GM23338 (cell line): ENCODE results near the gene ITGAL.

Experiments used
- CREB1 ChIP-seq: fragments of 250-450 bp; sonication (Bioruptor Pico); IDR thresholded peaks from 2 replicates; pipeline ENCODE4 v1.5.0; 2020; ENCODE audit warnings: low read depth, mild to moderate bottlenecking, moderate library complexity
- EZH2 ChIP-seq: fragments of 200-600 bp; sonication (generic); IDR thresholded peaks from one replicate; pipeline ENCODE4 v1.8.0; 2017; ENCODE audit warnings: antibody characterized with exemption, mild to moderate bottlenecking, low read depth; ENCODE audit not compliant: unreplicated experiment
- EZH2phosphoT487 ChIP-seq: fragments of 200-600 bp; sonication (generic); IDR thresholded peaks from one replicate; pipeline ENCODE4 v1.8.1; 2018; ENCODE audit warnings: antibody characterized with exemption; ENCODE audit not compliant: unreplicated experiment
- JUNB ChIP-seq: IDR thresholded peaks from one replicate; pipeline ENCODE4 v1.6.1; 2016; ENCODE audit warnings: antibody characterized with exemption; ENCODE audit not compliant: unreplicated experiment
- POLR2AphosphoS5 ChIP-seq: IDR thresholded peaks from 2 replicates; pipeline ENCODE4 v1.6.1; 2016; ENCODE audit warnings: antibody characterized with exemption, low read depth
- STAT1 ChIP-seq: IDR thresholded peaks from one replicate; pipeline ENCODE4 v1.6.1; 2016; ENCODE audit warnings: antibody characterized with exemption; ENCODE audit not compliant: unreplicated experiment
- ZNF114 ChIP-seq: fragments of 250-450 bp; sonication (Bioruptor Pico); IDR thresholded peaks from 2 replicates; pipeline ENCODE4 v1.5.0; 2020; ENCODE audit warnings: mild to moderate bottlenecking, moderate library complexity
- ZNF331 ChIP-seq: fragments of 250-450 bp; sonication (Bioruptor Pico); IDR thresholded peaks from 2 replicates; pipeline ENCODE4 v1.5.0; 2020; ENCODE audit warnings: low read depth, mild to moderate bottlenecking, moderate library complexity
- TF ChIP-seq, protein P1 (sequence below), 2 experiments: fragments of 200-600 bp in 1 of 2; sonication (generic) in 1 of 2; conservative IDR thresholded peaks; 2 replicates each; pipeline versions ENCODE4 v1.5.1 to v1.6.1; 2016 to 2017; ENCODE audit warnings: antibody characterized with exemption in 2 of 2, low read depth in 2 of 2, mild to moderate bottlenecking in 2 of 2, moderate library complexity in 1 of 2
- TF ChIP-seq, protein P2 (sequence below): IDR thresholded peaks from one replicate; pipeline ENCODE4 v1.6.1; 2018; ENCODE audit warnings: antibody characterized with exemption; ENCODE audit not compliant: unreplicated experiment
- TF ChIP-seq, protein P3 (sequence below): fragments of 250-450 bp; sonication (Bioruptor Pico); IDR thresholded peaks from 2 replicates; pipeline ENCODE4 v1.5.0; 2020; ENCODE audit warnings: mild to moderate bottlenecking, moderate library complexity

DNA sequence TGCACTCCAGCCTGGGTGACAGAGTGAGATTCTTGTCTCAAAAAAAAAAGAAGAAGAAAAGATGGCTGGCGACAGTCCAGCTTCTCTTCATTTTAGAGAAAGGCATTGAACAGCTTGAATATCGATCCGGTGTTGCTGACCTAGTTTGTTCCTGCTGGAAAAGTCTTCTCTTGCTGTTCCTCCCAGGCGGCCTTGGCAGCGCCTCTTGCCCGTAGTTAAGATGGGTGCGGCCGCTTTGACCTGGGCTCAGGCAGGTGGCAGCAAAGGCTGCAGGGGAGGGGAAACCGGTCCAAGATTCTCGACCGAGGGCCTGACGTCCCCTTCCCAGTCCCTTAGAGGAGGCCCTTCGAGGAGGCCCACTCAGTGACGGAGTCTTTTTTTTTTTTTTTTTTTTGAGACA is 89.5 kb downstream of the ITGAL start:
- TF ChIP-seq, protein P1, sequence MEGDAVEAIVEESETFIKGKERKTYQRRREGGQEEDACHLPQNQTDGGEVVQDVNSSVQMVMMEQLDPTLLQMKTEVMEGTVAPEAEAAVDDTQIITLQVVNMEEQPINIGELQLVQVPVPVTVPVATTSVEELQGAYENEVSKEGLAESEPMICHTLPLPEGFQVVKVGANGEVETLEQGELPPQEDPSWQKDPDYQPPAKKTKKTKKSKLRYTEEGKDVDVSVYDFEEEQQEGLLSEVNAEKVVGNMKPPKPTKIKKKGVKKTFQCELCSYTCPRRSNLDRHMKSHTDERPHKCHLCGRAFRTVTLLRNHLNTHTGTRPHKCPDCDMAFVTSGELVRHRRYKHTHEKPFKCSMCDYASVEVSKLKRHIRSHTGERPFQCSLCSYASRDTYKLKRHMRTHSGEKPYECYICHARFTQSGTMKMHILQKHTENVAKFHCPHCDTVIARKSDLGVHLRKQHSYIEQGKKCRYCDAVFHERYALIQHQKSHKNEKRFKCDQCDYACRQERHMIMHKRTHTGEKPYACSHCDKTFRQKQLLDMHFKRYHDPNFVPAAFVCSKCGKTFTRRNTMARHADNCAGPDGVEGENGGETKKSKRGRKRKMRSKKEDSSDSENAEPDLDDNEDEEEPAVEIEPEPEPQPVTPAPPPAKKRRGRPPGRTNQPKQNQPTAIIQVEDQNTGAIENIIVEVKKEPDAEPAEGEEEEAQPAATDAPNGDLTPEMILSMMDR (conservative IDR thresholded peaks at IDR 0.05; ENCODE audit: low read depth in 2 of 2), result peak in 1 of 2 experiments; percentile 39; a peak in 2 of 4 replicates
- TF ChIP-seq EZH2, result no peak
- TF ChIP-seq EZH2phosphoT487, result no peak
- TF ChIP-seq, protein P2, sequence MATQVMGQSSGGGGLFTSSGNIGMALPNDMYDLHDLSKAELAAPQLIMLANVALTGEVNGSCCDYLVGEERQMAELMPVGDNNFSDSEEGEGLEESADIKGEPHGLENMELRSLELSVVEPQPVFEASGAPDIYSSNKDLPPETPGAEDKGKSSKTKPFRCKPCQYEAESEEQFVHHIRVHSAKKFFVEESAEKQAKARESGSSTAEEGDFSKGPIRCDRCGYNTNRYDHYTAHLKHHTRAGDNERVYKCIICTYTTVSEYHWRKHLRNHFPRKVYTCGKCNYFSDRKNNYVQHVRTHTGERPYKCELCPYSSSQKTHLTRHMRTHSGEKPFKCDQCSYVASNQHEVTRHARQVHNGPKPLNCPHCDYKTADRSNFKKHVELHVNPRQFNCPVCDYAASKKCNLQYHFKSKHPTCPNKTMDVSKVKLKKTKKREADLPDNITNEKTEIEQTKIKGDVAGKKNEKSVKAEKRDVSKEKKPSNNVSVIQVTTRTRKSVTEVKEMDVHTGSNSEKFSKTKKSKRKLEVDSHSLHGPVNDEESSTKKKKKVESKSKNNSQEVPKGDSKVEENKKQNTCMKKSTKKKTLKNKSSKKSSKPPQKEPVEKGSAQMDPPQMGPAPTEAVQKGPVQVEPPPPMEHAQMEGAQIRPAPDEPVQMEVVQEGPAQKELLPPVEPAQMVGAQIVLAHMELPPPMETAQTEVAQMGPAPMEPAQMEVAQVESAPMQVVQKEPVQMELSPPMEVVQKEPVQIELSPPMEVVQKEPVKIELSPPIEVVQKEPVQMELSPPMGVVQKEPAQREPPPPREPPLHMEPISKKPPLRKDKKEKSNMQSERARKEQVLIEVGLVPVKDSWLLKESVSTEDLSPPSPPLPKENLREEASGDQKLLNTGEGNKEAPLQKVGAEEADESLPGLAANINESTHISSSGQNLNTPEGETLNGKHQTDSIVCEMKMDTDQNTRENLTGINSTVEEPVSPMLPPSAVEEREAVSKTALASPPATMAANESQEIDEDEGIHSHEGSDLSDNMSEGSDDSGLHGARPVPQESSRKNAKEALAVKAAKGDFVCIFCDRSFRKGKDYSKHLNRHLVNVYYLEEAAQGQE, result no peak
- TF ChIP-seq CREB1 (CRISPR knock-in tag), result no peak
- TF ChIP-seq POLR2AphosphoS5, result no peak
- no peak for TF ChIP-seq STAT1
- TF ChIP-seq, protein P3, sequence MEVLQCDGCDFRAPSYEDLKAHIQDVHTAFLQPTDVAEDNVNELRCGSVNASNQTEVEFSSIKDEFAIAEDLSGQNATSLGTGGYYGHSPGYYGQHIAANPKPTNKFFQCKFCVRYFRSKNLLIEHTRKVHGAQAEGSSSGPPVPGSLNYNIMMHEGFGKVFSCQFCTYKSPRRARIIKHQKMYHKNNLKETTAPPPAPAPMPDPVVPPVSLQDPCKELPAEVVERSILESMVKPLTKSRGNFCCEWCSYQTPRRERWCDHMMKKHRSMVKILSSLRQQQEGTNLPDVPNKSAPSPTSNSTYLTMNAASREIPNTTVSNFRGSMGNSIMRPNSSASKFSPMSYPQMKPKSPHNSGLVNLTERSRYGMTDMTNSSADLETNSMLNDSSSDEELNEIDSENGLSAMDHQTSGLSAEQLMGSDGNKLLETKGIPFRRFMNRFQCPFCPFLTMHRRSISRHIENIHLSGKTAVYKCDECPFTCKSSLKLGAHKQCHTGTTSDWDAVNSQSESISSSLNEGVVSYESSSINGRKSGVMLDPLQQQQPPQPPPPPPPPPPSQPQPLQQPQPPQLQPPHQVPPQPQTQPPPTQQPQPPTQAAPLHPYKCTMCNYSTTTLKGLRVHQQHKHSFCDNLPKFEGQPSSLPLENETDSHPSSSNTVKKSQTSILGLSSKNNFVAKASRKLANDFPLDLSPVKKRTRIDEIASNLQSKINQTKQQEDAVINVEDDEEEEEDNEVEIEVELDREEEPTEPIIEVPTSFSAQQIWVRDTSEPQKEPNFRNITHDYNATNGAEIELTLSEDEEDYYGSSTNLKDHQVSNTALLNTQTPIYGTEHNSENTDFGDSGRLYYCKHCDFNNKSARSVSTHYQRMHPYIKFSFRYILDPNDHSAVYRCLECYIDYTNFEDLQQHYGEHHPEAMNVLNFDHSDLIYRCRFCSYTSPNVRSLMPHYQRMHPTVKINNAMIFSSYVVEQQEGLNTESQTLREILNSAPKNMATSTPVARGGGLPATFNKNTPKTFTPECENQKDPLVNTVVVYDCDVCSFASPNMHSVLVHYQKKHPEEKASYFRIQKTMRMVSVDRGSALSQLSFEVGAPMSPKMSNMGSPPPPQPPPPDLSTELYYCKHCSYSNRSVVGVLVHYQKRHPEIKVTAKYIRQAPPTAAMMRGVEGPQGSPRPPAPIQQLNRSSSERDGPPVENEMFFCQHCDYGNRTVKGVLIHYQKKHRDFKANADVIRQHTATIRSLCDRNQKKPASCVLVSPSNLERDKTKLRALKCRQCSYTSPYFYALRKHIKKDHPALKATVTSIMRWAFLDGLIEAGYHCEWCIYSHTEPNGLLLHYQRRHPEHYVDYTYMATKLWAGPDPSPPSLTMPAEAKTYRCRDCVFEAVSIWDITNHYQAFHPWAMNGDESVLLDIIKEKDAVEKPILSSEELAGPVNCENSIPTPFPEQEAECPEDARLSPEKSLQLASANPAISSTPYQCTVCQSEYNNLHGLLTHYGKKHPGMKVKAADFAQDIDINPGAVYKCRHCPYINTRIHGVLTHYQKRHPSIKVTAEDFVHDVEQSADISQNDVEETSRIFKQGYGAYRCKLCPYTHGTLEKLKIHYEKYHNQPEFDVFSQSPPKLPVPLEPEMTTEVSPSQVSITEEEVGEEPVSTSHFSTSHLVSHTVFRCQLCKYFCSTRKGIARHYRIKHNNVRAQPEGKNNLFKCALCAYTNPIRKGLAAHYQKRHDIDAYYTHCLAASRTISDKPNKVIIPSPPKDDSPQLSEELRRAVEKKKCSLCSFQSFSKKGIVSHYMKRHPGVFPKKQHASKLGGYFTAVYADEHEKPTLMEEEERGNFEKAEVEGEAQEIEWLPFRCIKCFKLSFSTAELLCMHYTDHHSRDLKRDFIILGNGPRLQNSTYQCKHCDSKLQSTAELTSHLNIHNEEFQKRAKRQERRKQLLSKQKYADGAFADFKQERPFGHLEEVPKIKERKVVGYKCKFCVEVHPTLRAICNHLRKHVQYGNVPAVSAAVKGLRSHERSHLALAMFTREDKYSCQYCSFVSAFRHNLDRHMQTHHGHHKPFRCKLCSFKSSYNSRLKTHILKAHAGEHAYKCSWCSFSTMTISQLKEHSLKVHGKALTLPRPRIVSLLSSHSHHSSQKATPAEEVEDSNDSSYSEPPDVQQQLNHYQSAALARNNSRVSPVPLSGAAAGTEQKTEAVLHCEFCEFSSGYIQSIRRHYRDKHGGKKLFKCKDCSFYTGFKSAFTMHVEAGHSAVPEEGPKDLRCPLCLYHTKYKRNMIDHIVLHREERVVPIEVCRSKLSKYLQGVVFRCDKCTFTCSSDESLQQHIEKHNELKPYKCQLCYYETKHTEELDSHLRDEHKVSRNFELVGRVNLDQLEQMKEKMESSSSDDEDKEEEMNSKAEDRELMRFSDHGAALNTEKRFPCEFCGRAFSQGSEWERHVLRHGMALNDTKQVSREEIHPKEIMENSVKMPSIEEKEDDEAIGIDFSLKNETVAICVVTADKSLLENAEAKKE (CRISPR knock-in tag), result no peak
- TF ChIP-seq ZNF331 (CRISPR knock-in tag), result no peak
- TF ChIP-seq ZNF114 (CRISPR knock-in tag), result no peak
- TF ChIP-seq JUNB, result no peak
